Astrocyte (in vitro differentiated cells and primary cell): ENCODE data around the gene PDGFRB. TPM values are rescaled to one million over a fixed set of nuclear protein-coding genes. Genes with fewer than 3 reads are reported as not detected.

Experiments used
- DNase-seq: peaks from one replicate; pipeline ENCODE4 v3.0.0-alpha.2; 2010; ENCODE audit warnings: low read depth
- FAIRE-seq: peaks from 2 replicates; lab custom pipeline; 2011; peaks lifted over from hg19 to GRCh38; lab: Jason Lieb, UNC
- H2AFZ ChIP-seq: 2 replicates; pipeline ENCODE4 v1.6.0; 2012; ENCODE audit warnings: low read depth, low read length, inconsistent platforms
- H3K27ac ChIP-seq: 2 replicates; pipeline ENCODE4 v1.5.1; 2011; ENCODE audit warnings: low read depth, low read length, inconsistent platforms
- H3K27me3 ChIP-seq: 2 replicates; pipeline ENCODE4 v1.6.0; 2011; ENCODE audit warnings: low read length, inconsistent platforms; ENCODE audit not compliant: insufficient read depth
- H3K36me3 ChIP-seq: 2 replicates; pipeline ENCODE4 v1.5.1; 2011; ENCODE audit warnings: low read length, inconsistent platforms; ENCODE audit not compliant: insufficient read depth
- H3K4me1 ChIP-seq: 2 replicates; pipeline ENCODE4 v1.5.1; 2011; ENCODE audit warnings: low read length, inconsistent platforms; ENCODE audit not compliant: insufficient read depth
- H3K4me2 ChIP-seq: 2 replicates; pipeline ENCODE4 v1.6.0; 2012; ENCODE audit warnings: low read length, inconsistent platforms
- H3K4me3 ChIP-seq: 2 replicates; pipeline ENCODE4 v1.5.1; 2011; ENCODE audit warnings: low read depth, mild to moderate bottlenecking, low read length, inconsistent platforms; ENCODE audit not compliant: insufficient read depth
- H3K79me2 ChIP-seq: 2 replicates; pipeline ENCODE4 v1.6.0; 2012; ENCODE audit warnings: mild to moderate bottlenecking, low read length, inconsistent platforms; ENCODE audit not compliant: insufficient read depth
- H3K9ac ChIP-seq: 2 replicates; pipeline ENCODE4 v1.6.0; 2012; ENCODE audit warnings: mild to moderate bottlenecking, low read length, inconsistent platforms
- H3K9me3 ChIP-seq: 2 replicates; pipeline ENCODE4 v1.5.1; 2012; ENCODE audit warnings: low read depth, mild to moderate bottlenecking, low read length, inconsistent platforms; ENCODE audit not compliant: insufficient read depth
- H4K20me1 ChIP-seq: 2 replicates; pipeline ENCODE4 v1.6.0; 2012; ENCODE audit warnings: low read length, inconsistent platforms; ENCODE audit not compliant: insufficient read depth
- H3K27ac Mint-ChIP-seq: one replicate; pipeline ENCODE4 v1.8.0; 2021; ENCODE audit warnings: mild to moderate bottlenecking, mixed read lengths; ENCODE audit not compliant: unreplicated experiment
- H3K27me3 Mint-ChIP-seq: one replicate; pipeline ENCODE4 v1.8.0; 2021; ENCODE audit warnings: low read depth, mixed read lengths; ENCODE audit not compliant: unreplicated experiment
- H3K36me3 Mint-ChIP-seq: one replicate; pipeline ENCODE4 v1.8.0; 2021; ENCODE audit warnings: low read depth, mixed read lengths; ENCODE audit not compliant: unreplicated experiment
- H3K4me1 Mint-ChIP-seq: one replicate; pipeline ENCODE4 v1.8.0; 2021; ENCODE audit warnings: low read depth, mixed read lengths; ENCODE audit not compliant: unreplicated experiment
- H3K4me3 Mint-ChIP-seq: one replicate; pipeline ENCODE4 v1.8.0; 2021; ENCODE audit warnings: mild to moderate bottlenecking, moderate library complexity, mixed read lengths; ENCODE audit not compliant: unreplicated experiment
- H3K9me3 Mint-ChIP-seq: one replicate; pipeline ENCODE4 v1.8.0; 2021; ENCODE audit warnings: mild to moderate bottlenecking, mixed read lengths; ENCODE audit not compliant: unreplicated experiment
- CTCF ChIP-seq: IDR thresholded peaks from 2 replicates; pipeline ENCODE4 v1.5.1; 2011; ENCODE audit warnings: low read depth, mild to moderate bottlenecking, inconsistent platforms, low read length, moderate library complexity; ENCODE audit not compliant: insufficient read depth
- EZH2 ChIP-seq: IDR thresholded peaks from 2 replicates; pipeline ENCODE4 v1.6.1; 2012; ENCODE audit warnings: mild to moderate bottlenecking, low read length, inconsistent platforms; ENCODE audit not compliant: insufficient read depth
- total RNA-seq: library from RNA; stranded (reverse); gene quantifications from 2 replicates; pipeline ENCODE4 v1.2.1, GENCODE V29; 2021

The PDGFRB gene
- total RNA-seq, 1 donor from 2014 or later: 78.8 TPM

GRCh38 chr5:150152636-150153462 lies 2.8 kb downstream of the PDGFRB start:
- Mint-ChIP-seq H3K36me3 (peaks cover 14% of the 10 kb centered on the region), H3K27me3 (no peaks in the 10 kb centered on the region), H3K4me3 (peak overlapping the region; percentile 89), H3K9me3 (no peaks in the 10 kb centered on the region), H3K4me1 (peaks cover 35% of the 10 kb centered on the region), H3K27ac (peak overlapping the region; percentile 34)
- Histone ChIP-seq H3K36me3 (peaks cover 3% of the 10 kb centered on the region), H3K9ac (peak overlapping the region; percentile 84), H2AFZ (no peak overlapping the region), H3K4me2 (peak overlapping the region; percentile 87), H3K27me3 (no peaks in the 10 kb centered on the region), H3K4me3 (peak overlapping the region; percentile 68), H4K20me1 (peaks cover 29% of the 10 kb centered on the region), H3K27ac (no peak overlapping the region), H3K4me1 (peaks cover 42% of the 10 kb centered on the region), H3K79me2 (peaks cover 71% of the 10 kb centered on the region), H3K9me3 (no peaks in the 10 kb centered on the region)
- FAIRE-seq (no peak), DNase-seq (no peak)
- no peak for TF ChIP-seq EZH2

GRCh38 chr5:150149618-150150017 lies 6.0 kb downstream of the PDGFRB start:
- Mint-ChIP-seq H3K27me3 (no peaks in the 10 kb centered on the region), H3K9me3 (no peaks in the 10 kb centered on the region), H3K4me3 (no peak overlapping the region), H3K4me1 (peaks cover 33% of the 10 kb centered on the region), H3K27ac (no peak overlapping the region), H3K36me3 (peaks cover 17% of the 10 kb centered on the region)
- Histone ChIP-seq H2AFZ (no peak overlapping the region), H3K27ac (no peak overlapping the region), H3K4me3 (no peak overlapping the region), H3K4me2 (no peak overlapping the region), H3K9ac (no peak overlapping the region), H3K4me1 (peaks cover 45% of the 10 kb centered on the region), H3K79me2 (peaks cover 87% of the 10 kb centered on the region), H3K27me3 (no peaks in the 10 kb centered on the region), H3K36me3 (peaks cover 3% of the 10 kb centered on the region), H4K20me1 (peaks cover 29% of the 10 kb centered on the region), H3K9me3 (no peaks in the 10 kb centered on the region)
- FAIRE-seq (no peak), DNase-seq (no peak)
- no peak for TF ChIP-seq EZH2

- peaks cover 17% of the 10 kb centered on the region for H3K36me3 Mint-ChIP-seq
- Histone ChIP-seq H3K4me1 (peaks cover 45% of the 10 kb centered on the region), H4K20me1 (peaks cover 19% of the 10 kb centered on the region), H3K27ac (no peak overlapping the region), H3K9me3 (no peaks in the 10 kb centered on the region), H3K4me3 (no peak overlapping the region), H3K9ac (no peak overlapping the region), H3K27me3 (no peaks in the 10 kb centered on the region), H3K36me3 (peaks cover 3% of the 10 kb centered on the region), H3K4me2 (no peak overlapping the region), H2AFZ (no peak overlapping the region), H3K79me2 (peaks cover 75% of the 10 kb centered on the region)
- DNase-seq (no peak), FAIRE-seq (no peak)
- no peaks in the 10 kb centered on the region for H3K27me3 Mint-ChIP-seq
- peaks cover 33% of the 10 kb centered on the region for H3K4me1 Mint-ChIP-seq
- TF ChIP-seq CTCF: no peak
- no peak for TF ChIP-seq EZH2
- H3K9me3 Mint-ChIP-seq: no peaks in the 10 kb centered on the region
- H3K4me3 Mint-ChIP-seq: peak overlapping the region; percentile 36
- peak overlapping the region; percentile 43 for H3K27ac Mint-ChIP-seq
Measured at GRCh38 chr5:150148117-150148927, 7.3 kb downstream of the PDGFRB start.
